Activated CD4-positive, alpha-beta T cell treated with anti-CD3 and anti-CD28 coated beads for 4 hours (primary cell): Measurements from ENCODE around the gene CPSF7.

Experiments
- DNase-seq, 2 donors: peaks; one replicate each; pipeline ENCODE4 v3.0.0-alpha.2; 2020

CPSF7 gene

GRCh38 chr11:61353131-61354067, 76.4 kb downstream of the CPSF7 start:
- no peak for DNase-seq
